ENCODE data around the gene TALDO1.

- TF ChIP-seq CTCF (IDR thresholded peaks at IDR 0.05) (no peak), POLR2A (IDR thresholded peaks at IDR 0.05) (no peak)
Observed at GRCh38 chr11:760236-760635, 13.0 kb downstream of the TALDO1 start.

Measured in prostate gland (tissue), 2 donors.